Measurements from ENCODE around the gene FOLR2. TPM values are rescaled to one million over a fixed set of nuclear protein-coding genes. Genes with fewer than 3 reads are reported as not detected.

FOLR2 gene
- total RNA-seq, 1 experiment from 2014 or later = not detected

GRCh38 chr11:72223615-72224563, 7.3 kb downstream of the FOLR2 start (continued):
- TF ChIP-seq, protein P1, sequence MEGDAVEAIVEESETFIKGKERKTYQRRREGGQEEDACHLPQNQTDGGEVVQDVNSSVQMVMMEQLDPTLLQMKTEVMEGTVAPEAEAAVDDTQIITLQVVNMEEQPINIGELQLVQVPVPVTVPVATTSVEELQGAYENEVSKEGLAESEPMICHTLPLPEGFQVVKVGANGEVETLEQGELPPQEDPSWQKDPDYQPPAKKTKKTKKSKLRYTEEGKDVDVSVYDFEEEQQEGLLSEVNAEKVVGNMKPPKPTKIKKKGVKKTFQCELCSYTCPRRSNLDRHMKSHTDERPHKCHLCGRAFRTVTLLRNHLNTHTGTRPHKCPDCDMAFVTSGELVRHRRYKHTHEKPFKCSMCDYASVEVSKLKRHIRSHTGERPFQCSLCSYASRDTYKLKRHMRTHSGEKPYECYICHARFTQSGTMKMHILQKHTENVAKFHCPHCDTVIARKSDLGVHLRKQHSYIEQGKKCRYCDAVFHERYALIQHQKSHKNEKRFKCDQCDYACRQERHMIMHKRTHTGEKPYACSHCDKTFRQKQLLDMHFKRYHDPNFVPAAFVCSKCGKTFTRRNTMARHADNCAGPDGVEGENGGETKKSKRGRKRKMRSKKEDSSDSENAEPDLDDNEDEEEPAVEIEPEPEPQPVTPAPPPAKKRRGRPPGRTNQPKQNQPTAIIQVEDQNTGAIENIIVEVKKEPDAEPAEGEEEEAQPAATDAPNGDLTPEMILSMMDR (IDR thresholded peaks at IDR 0.05 in 2 of 3, conservative IDR thresholded peaks at IDR 0.05 in 1 of 3; ENCODE audit: borderline replicate concordance in 1 of 3, insufficient read depth in 1 of 3, low read depth in 2 of 3, low read length in 2 of 3) = no peak
- no peak for TF ChIP-seq JUND (IDR thresholded peaks at IDR 0.05)
- TF ChIP-seq EZH2phosphoT487 (IDR thresholded peaks at IDR 0.05; ENCODE audit: borderline replicate concordance) = no peak
- no peak for TF ChIP-seq FOSL1 (IDR thresholded peaks at IDR 0.05; ENCODE audit: low read depth)

DNA sequence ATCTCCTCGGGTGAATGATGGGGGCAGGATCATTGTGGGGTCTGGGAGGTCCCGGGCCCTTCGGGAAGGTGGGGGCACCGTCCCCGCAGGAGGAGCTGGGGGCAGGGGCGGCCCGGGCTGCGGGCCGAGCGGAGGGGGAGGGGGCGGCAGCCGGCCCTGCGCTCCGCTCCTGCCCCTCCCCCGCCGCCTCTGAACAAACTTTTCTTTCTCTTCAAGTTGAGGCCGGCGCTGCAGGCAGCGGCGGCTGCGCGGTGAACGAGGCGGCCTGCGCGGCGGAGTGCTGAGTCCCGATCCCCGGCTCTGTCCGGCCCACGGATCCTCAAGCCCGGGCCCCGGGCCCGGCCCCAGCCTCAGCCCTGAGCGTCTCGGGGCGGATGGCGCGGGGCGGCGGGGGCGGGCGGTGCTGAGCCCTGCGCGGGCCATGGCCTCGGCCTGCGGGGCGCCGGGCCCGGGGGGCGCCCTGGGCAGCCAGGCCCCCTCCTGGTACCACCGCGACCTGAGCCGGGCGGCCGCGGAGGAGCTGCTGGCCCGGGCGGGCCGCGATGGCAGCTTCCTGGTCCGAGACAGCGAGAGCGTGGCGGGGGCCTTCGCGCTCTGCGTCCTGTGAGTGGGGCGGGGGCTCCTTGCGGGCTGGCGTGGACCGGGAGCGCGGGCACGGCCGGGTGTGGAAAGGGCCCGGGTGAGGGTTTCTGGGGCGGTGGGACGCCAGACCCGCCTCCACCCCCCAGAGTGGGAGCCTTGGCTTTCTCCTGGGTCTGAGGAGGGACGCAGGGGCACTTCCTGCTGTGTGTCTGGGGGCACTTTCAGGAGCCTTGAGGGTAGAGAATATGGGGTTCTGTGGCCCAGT, 8.2 kb downstream of the FOLR2 start, which contains the start of gene INPPL1:
Gene INPPL1, plus strand, starts transcription at position 204 of the 847 bp plus-strand sequence. Its CDS starts 218 bp downstream, at position 422.
- no TSS peak for BruUV-seq (replicated peaks)

More for the DNA sequence above, 8.2 kb downstream of the FOLR2 start, which contains the start of gene INPPL1:
- intact Hi-C loops (cut with micrococcal nuclease) = loop anchor here (5.0 to 10.0 kb wide), 2 partner anchors 122 to 210 kb away; partner anchors contain the start of genes CLPB and LAMTOR1
- ChIA-PET RAD21 (ENCODE audit: low non-redundant PET in 1 of 2, low total read pairs in 2 of 2, uncharacterized antibody in 2 of 2, unreplicated experiment in 2 of 2) (no interaction called here), CTCF (no interaction called here), POLR2A (no interaction called here)
- peak within 1 kb of the TSS; percentile 91 for H3K9ac ChIP-seq (ENCODE audit: low read length)
- ATAC-seq (no peak), DNase-seq (ENCODE audit: low read depth, low spot score) (no peak)
- H3K27ac ChIP-seq (ENCODE audit: low read depth, low read length) = peak within 1 kb of the TSS; percentile 79
- peak within 1 kb of the TSS; percentile 88 to 94 for H3K4me3 ChIP-seq (replicated peaks in 1 of 2; ENCODE audit: low read depth in 1 of 2, low read length in 2 of 2)
- H4K20me1 ChIP-seq (ENCODE audit: insufficient read depth) = no peaks in the 10 kb centered on the region
- H3K4me2 ChIP-seq (ENCODE audit: low read length) = peak within 1 kb of the TSS; percentile 99
- no peaks in the 10 kb centered on the region for H3K27me3 ChIP-seq (ENCODE audit: insufficient read depth, low read length)
- no peak for TF ChIP-seq EGR1 (IDR thresholded peaks at IDR 0.05; ENCODE audit: low read depth)
- TF ChIP-seq ATF3 (IDR thresholded peaks at IDR 0.05) = no peak
- TF ChIP-seq SIN3A (IDR thresholded peaks at IDR 0.05; ENCODE audit: low read depth) = no peak
- peak; percentile 51; the same call in 1 of the 2 replicates for TF ChIP-seq ZFX (IDR thresholded peaks at IDR 0.05)
- peaks cover 3 to 9% of the 10 kb centered on the region in 2 experiments; a peak in 2 of 4 replicates for H3K36me3 ChIP-seq (ENCODE audit: control insufficient read depth in 1 of 2, insufficient read depth in 2 of 2, low read length in 2 of 2)
- H3K4me1 ChIP-seq (ENCODE audit: control insufficient read depth in 1 of 2, insufficient read depth in 2 of 2, low read length in 2 of 2) = peaks cover 17 to 32% of the 10 kb centered on the region in 2 experiments
- H2AFZ ChIP-seq (ENCODE audit: low read depth, low read length, poor library complexity, severe bottlenecking) = no peak within 1 kb of the TSS
- H3K9me2 ChIP-seq (ENCODE audit: insufficient read depth) = no peaks in the 10 kb centered on the region
- peaks cover 10% of the 10 kb centered on the region; the same call in 1 of the 2 replicates for H3K79me2 ChIP-seq (ENCODE audit: insufficient read depth, low read length)
- H3K9me3 ChIP-seq (ENCODE audit: control insufficient read depth in 1 of 2, insufficient read depth in 1 of 2, low read depth in 1 of 2, low read length in 2 of 2) = no peaks in the 10 kb centered on the region
